Breast epithelium (tissue), 3 donors: ENCODE measurements around the gene SYT2.

Experiments
- POLR2A ChIP-seq: fragments of 450-650 bp; IDR thresholded peaks from one replicate; pipeline ENCODE4 v1.6.1; 2016; ENCODE audit warnings: antibody characterized with exemption, mild to moderate bottlenecking, moderate library complexity
- POLR2AphosphoS5 ChIP-seq, 3 donors: sonication (generic); formaldehyde crosslinking; IDR thresholded peaks; one replicate each; pipeline ENCODE4 v1.6.1; 2017; ENCODE audit warnings: antibody characterized with exemption in 3 of 3
- TF ChIP-seq, protein P1 (sequence below), 3 donors: fragments of 450-650 bp; IDR thresholded peaks; one replicate each; pipeline ENCODE4 v1.5.1; 2016 to 2017; ENCODE audit warnings: antibody characterized with exemption in 3 of 3, mild to moderate bottlenecking in 3 of 3, moderate library complexity in 3 of 3

DNA sequence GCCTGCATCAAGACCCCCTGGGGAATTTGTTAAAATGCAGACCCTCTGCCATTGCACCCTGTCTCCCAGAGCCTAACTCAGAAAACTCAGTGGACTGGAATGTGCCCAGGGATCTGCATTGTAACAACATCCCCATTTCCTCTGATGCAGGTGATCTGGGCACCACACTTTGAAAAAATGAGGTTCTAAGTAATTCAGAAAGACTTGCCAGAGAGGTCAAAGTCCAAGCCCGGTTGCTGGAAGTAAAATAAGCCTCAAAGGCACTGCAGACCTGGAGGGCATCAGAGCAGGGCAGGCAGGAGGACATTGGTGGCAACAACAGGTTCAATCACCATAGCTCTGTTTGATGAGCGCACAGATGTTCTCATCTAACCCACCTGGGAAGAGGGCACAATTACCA, 90.7 kb downstream of the SYT2 start:
- TF ChIP-seq, protein P1, sequence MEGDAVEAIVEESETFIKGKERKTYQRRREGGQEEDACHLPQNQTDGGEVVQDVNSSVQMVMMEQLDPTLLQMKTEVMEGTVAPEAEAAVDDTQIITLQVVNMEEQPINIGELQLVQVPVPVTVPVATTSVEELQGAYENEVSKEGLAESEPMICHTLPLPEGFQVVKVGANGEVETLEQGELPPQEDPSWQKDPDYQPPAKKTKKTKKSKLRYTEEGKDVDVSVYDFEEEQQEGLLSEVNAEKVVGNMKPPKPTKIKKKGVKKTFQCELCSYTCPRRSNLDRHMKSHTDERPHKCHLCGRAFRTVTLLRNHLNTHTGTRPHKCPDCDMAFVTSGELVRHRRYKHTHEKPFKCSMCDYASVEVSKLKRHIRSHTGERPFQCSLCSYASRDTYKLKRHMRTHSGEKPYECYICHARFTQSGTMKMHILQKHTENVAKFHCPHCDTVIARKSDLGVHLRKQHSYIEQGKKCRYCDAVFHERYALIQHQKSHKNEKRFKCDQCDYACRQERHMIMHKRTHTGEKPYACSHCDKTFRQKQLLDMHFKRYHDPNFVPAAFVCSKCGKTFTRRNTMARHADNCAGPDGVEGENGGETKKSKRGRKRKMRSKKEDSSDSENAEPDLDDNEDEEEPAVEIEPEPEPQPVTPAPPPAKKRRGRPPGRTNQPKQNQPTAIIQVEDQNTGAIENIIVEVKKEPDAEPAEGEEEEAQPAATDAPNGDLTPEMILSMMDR (IDR thresholded peaks at IDR 0.05), result no peak
- TF ChIP-seq POLR2A (no peak), POLR2AphosphoS5 (IDR thresholded peaks at IDR 0.05) (no peak)
